ENCODE results near the gene FRMD5.

DNA sequence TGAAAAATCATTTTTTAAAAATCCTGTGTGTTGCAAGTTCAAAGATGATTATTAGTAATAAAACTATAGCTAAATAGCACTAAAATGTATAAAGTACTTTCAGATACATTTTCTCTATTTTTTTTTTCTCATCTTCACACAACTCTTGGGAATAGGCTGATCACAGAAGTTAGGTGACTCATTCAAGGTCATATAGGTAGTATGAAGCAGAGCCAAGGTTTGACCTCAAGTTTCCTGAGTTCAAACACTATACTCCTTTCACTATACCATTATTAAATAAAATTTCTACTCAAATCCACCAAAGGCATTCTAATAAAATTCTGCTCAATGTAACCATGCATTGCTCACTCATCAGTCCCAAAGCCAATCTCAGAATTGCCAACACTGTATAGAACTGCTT, 21.3 kb downstream of the FRMD5 start:
- TF ChIP-seq, protein P1, sequence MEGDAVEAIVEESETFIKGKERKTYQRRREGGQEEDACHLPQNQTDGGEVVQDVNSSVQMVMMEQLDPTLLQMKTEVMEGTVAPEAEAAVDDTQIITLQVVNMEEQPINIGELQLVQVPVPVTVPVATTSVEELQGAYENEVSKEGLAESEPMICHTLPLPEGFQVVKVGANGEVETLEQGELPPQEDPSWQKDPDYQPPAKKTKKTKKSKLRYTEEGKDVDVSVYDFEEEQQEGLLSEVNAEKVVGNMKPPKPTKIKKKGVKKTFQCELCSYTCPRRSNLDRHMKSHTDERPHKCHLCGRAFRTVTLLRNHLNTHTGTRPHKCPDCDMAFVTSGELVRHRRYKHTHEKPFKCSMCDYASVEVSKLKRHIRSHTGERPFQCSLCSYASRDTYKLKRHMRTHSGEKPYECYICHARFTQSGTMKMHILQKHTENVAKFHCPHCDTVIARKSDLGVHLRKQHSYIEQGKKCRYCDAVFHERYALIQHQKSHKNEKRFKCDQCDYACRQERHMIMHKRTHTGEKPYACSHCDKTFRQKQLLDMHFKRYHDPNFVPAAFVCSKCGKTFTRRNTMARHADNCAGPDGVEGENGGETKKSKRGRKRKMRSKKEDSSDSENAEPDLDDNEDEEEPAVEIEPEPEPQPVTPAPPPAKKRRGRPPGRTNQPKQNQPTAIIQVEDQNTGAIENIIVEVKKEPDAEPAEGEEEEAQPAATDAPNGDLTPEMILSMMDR (IDR thresholded peaks at IDR 0.05 in 2 of 3, conservative IDR thresholded peaks at IDR 0.05 in 1 of 3; ENCODE audit: borderline replicate concordance in 1 of 3, insufficient read depth in 1 of 3, low read depth in 2 of 3, low read length in 2 of 3): no peak
- no peak for TF ChIP-seq POLR2A (IDR thresholded peaks at IDR 0.05; ENCODE audit: borderline replicate concordance, extremely low read depth, insufficient read depth, insufficient read length)
